ENCODE measurements around the gene G3BP2. TPM values are rescaled to one million over a fixed set of nuclear protein-coding genes. Genes with fewer than 3 reads are reported as not detected.
"Not testable (repeated sequence)": the region's sequence is repeated elsewhere in the genome, so short reads cannot be mapped to it uniquely, and the experiment has no call there.

G3BP2 gene
- 86.0 and 115 TPM in 2 replicates for total RNA-seq (2014; rRNA removed; shearing (Covaris generic))
- polyA plus RNA-seq (2015; cell fraction: cytosol; rRNA removed), result 96.4 and 124 TPM in 2 replicates
- 153 and 173 TPM in 2 replicates for polyA plus RNA-seq (2015; cell fraction: nucleus; rRNA removed)

GRCh38 chr4:75673027-75673958 lies at the start of gene G3BP2:
TSS of gene G3BP2 (minus strand) at chr4:75673411. CDS start at chr4:75662025, 11,386 bp downstream.
- peak; percentile 97 for DNase-seq (ENCODE audit: low read depth)

GRCh38 chr4:75722417-75722816 lies 49.2 kb upstream of the G3BP2 start:
- no peak for DNase-seq (ENCODE audit: low read depth)

- DNase-seq (ENCODE audit: low read depth), result peak; percentile 46
These were observed 45.3 kb upstream of the G3BP2 start for GRCh38 chr4:75718529-75718928.

GRCh38 chr4:75717408-75717807 lies 44.2 kb upstream of the G3BP2 start:
- DNase-seq (ENCODE audit: low read depth), result no peak

- DNase-seq (ENCODE audit: low read depth), result not testable (repeated sequence)
These were observed 42.8 kb upstream of the G3BP2 start for GRCh38 chr4:75716054-75716453.

GRCh38 chr4:75715105-75715799 lies 42.0 kb upstream of the G3BP2 start:
- no peak for DNase-seq (ENCODE audit: low read depth)

GRCh38 chr4:75714704-75715103 lies 41.5 kb upstream of the G3BP2 start:
- DNase-seq (ENCODE audit: low read depth), result no peak

GRCh38 chr4:75714011-75714410 lies 40.8 kb upstream of the G3BP2 start:
- no peak for DNase-seq (ENCODE audit: low read depth)

GRCh38 chr4:75710246-75710645 lies 37.0 kb upstream of the G3BP2 start:
- DNase-seq (ENCODE audit: low read depth), result no peak

- no peak for DNase-seq (ENCODE audit: low read depth)
These were observed 35.0 kb upstream of the G3BP2 start for GRCh38 chr4:75708218-75708691.

- DNase-seq (ENCODE audit: low read depth), result no peak
These were observed 32.2 kb upstream of the G3BP2 start for GRCh38 chr4:75705198-75705977.

- no peak for DNase-seq (ENCODE audit: low read depth)
These were observed 29.8 kb upstream of the G3BP2 start for GRCh38 chr4:75702919-75703411.

- no peak for DNase-seq (ENCODE audit: low read depth)
These were observed 26.1 kb upstream of the G3BP2 start for GRCh38 chr4:75699299-75699698.

GRCh38 chr4:75698963-75699228 lies 25.7 kb upstream of the G3BP2 start:
- no peak for DNase-seq (ENCODE audit: low read depth)

GRCh38 chr4:75698162-75698962 lies 25.2 kb upstream of the G3BP2 start:
- no peak for DNase-seq (ENCODE audit: low read depth)

GRCh38 chr4:75696581-75696980 lies 23.4 kb upstream of the G3BP2 start:
- DNase-seq (ENCODE audit: low read depth), result no peak

GRCh38 chr4:75696071-75696470 lies 22.9 kb upstream of the G3BP2 start:
- DNase-seq (ENCODE audit: low read depth), result no peak

- DNase-seq (ENCODE audit: low read depth), result not testable (repeated sequence)
These were observed 18.9 kb upstream of the G3BP2 start for GRCh38 chr4:75692066-75692465.

- DNase-seq (ENCODE audit: low read depth), result not testable (repeated sequence)
These were observed 13.9 kb upstream of the G3BP2 start for GRCh38 chr4:75687125-75687524.

GRCh38 chr4:75686346-75686745 lies 13.1 kb upstream of the G3BP2 start:
- DNase-seq (ENCODE audit: low read depth), result no peak
